NAMALWA (cell line): ENCODE results near the gene USP32.
"Not testable (repeated sequence)": the region's sequence is repeated elsewhere in the genome, so short reads cannot be mapped to it uniquely, and the experiment has no call there.

ENCODE experiments used
- DNase-seq: peaks from one replicate; pipeline ENCODE4 v3.0.0-alpha.2; 2015; ENCODE audit warnings: low spot score

Gene USP32

DNA sequence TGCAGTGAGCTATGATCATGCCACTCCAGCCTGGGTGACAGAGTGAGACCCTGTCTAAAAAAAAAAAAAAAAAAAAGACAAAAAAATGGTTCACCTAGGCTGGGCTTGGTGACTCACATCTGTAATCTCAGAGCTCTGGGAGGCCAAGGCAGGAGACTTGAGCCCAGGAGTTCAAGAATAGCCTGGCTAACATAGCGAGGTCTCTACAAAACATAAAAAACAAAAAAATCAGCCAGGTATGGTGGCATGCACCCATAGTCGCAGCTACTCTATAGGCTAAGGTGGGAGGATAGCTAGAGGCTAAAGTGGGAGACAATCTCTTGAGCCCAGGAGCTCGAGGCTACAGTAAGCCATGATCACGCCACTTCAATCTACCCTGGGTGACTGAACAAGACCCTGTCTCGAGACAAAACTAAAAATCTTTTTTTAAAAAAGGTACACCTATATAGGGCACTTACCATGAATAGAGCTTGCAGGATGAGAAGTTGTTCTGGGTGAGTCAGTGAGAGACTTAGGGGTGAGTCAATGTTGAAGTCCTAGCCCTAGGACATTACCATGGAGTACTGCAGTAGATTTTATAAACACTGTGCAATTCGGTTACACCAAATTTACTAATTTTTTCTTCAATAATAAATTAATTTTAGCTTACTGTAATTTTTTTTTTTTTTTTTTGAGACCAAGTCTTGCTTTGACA is 19.0 kb downstream of the USP32 start:
- DNase-seq: no peak

DNA sequence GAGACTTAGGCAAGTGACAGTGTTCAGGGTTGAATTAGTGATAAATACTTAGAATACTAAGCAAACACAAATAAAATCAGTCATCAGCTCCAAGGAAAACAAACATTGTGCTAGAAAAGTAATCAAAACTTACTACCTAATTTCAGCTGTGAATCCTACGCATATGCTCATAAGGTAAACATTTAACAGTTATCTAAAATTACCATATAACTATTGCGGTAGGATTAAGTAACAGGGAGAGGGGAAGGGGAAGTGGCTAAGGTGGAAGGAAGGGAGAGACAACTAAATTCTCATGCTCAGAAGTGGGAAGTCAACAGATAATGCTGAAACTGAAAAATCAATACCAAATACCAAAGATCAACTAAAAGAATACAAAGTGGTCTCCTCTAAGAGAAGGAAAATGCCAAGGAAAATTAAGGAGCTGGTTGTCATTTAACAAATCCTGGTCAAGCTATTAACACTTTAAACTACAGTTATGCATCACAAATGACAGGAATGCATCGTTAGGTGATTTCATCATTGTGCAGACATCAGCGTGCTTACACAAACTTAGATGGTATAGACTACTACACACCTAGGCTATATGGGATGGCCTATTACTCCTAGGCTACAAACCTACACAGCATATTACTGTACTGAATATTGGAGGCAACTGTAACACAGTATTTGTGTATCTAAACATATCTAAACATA is 20.0 kb downstream of the USP32 start:
- DNase-seq: no peak

DNA sequence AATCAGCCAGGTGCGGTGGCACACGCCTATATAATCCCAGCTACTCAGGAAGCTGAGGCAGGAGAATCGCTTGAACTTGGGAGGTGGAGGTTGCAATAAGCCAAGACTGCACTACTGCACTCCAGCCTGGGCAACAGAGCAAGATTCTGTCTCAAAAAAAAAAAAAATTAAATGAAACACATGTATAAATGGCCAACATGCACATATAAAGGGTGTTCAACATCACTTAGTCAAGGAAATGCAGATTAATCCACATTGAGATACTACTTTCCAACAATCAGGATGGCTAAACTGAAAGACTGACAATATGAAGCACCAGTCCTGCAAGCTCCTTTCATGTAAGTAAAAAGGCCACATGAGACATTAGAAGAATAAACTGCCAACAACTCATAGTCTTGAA is 20.5 kb downstream of the USP32 start:
- no peak for DNase-seq

DNA sequence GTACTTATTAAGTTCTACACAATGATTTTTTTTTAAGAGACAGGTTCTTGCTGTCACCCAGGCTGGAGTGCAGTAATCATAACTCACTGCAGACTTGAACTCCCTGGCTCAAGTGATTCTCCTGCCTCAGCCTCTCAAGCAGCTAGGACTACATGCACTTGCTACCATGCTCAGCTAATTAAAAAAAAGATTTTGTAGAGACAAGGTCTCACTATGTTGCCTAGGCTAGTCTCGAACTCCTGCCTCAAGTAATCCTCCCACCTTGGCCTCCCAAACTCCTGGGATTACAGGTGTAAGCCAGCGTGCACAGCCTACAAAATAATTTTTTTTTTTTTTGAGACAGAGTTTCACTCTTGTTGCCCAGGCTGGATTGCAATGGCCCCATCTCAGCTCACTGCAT is 22.2 kb downstream of the USP32 start:
- no peak for DNase-seq

DNA sequence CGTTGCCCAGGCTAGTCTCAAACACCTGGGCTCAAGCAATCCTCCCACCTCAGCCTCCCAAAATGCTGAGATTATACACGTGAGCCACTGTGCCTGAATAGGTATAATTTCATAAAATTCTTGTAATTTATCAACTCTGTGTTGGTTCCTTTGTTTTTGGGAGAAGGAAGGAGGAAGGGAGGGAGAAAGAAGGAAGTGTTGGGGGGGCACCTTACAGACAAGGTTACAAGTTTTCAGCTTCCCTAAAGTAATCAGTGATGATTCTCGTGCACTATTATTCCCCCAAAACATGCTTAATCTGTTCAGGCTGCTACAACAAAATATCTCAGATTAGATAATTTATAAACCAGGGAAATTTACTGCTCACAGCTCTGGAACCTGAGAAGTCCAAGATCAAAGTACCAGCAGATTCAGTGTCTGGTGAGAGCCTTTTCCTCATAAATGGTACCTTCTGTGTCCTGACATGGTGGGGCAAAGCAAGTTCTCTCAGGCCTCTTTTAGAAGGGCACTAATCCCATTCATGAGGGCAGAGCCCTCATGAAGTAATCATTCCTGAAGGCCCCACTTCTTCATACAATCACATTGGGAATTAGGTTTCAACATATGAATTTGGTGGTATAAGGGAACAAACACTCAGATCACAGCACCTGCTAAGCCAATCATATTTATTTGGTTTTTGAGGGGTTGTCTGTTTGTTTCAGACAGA is 28.1 kb downstream of the USP32 start:
- DNase-seq: no peak

DNA sequence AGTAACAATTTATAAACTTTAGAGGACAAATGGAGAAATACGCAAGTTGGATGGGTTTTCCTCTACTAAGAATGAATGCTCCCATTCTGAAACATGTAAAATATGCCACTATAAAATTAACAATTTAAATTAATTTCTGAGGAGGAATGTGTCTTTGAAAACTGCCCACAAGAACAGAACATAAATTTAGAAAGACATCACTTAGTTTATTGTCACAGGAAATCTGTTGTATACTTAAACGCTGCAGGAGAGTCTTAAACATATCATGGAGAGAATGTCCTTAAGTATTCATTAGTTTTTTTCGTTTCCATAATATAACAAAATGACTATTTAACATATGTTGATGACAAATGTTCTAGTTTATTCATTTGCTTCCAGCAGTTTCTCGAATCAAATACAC is 29.6 kb downstream of the USP32 start:
- no peak for DNase-seq

DNA sequence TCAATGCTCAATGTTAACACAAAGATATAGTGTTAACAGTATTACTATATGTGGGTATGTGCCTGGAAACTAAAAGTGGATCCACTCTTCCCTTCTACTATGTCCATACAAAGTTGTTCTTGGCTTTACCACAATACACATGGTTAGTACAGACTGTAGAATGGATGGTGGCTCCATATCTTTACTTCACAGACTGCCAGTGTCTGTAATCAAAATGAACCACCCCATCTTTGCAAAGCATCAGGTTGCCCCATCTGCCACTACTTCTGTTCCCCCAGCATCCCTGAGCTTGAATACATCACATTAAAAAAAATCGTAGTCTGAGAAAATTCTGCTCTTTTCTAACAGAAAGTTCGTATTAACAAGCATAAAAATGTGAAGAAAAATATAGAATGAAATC is 30.0 kb downstream of the USP32 start:
- DNase-seq: no peak

DNA sequence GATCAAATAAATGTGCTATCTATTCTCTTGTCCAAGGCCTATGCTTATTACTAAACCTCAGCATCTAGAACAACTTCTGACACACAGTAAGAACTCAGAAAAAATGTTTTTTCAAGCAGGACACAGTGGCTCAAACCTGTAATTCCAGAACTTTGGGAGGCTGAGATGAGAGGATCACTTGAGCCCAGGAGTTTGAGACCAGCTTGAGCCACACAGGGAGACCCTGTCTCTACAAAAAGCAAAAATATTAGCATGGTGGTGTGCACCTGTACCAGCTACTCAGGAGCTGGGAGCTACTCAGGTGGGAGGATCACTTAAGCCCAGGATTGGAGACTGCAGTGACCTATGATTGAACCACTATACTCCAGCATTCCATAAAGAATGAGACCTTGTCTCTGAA is 32.5 kb downstream of the USP32 start:
- DNase-seq: no peak

DNA sequence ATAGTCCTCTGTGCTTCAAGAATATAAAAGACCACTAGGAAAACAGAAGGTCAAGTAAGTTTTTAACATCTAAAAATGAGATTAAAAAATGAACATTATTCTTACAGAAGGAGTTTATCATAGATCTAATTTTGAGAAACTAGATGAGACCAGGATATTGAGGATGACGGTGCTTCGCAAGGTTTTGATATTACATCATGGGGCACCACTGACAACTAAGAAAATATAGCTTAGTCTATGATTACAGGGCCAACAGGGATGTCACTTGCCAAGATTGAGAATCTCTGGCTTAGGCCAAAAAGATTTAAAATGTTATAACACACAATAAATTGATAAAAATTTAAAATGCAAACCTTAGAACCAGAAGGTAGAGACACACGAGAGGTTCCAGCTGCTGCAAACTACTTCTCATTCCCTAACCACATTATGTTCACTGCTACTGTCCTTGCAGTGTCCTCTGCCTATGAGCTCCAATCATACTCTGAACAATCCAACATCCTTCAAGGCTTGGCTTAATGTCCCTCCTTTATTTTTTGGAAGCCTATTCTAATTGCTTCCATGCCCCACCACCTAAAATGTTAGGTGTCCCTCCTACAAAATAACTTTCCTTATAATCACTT is 33.2 kb downstream of the USP32 start:
- no peak for DNase-seq

DNA sequence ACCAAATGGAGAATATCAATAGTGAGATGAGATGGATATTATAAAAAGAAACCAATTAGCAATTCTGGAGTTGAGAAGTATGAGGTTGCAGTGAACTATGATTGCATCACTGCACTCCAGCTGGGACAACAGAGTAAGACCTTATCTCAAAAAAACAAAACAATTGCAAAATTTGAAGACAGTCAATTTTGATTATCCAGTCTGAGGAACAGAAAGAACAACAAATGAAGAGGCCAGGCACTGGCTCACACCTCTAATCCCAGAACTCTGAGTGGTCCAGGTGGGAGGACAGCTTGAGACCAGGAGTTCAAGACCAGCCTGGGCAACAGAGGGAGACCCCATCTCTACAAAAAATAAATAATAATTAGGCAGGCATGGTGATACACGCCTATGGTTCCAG is 35.0 kb downstream of the USP32 start:
- no peak for DNase-seq

DNA sequence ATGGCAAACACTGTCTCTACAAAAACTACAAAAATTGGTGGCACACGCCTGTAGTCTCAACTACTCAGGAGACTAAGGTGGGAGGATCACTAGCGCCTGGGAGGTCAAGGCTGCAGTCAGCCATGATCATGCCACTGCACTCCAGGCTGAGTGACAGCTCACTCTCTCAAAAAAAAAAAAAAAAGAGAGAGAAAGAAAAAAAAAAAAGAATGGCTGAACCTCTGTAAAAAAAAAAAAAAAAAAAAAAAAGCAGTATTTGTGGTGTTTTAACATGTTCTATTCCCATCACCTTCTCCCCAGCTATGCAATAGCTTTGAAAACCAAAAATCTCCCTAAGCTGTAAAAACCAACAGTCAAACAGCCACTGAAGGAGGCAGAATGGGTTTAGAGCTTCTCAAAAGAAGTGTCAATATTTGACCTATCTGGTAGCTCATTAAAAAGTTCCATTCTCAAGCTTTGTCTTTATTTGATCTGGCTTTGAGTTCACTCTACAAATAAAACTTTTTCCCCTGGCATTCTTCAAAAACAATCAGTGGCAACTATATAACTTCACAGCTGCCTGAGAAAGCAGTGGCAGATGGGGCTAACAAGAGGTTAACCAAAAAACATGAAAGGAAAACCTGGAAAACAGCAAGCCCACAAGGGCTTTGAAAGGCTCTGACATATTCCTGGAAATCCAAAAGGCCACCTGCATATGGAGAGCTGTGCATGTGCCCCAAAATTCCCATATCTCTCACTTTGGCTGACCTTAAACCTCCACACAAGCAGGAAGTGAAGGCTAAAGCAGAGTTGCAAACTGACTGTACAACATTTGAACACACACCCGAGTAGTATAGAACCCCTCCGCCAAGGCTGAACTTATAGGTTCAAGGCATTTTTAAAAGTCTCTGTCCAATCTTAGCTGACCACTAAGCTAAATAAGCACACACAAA is 36.0 kb downstream of the USP32 start:
- no peak for DNase-seq

DNA sequence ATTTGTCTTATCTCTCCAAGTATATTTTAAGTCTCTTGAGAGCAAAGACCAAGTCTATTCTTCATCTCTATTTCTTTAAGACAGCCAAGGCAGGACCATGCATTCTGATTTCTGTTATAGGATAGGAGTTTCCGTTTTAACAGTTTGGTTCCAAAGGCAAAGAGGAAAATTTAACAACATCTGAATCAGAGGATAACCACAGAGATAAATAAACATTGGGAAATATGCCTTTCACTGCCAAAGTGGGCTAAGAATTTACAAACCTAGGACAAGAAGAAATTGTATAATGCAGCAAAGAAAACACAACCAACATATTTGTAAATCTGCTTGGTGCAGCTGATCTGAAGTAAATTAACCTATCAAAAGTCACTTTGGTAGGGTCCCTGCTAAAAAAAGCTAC is 37.7 kb downstream of the USP32 start:
- no peak for DNase-seq

DNA sequence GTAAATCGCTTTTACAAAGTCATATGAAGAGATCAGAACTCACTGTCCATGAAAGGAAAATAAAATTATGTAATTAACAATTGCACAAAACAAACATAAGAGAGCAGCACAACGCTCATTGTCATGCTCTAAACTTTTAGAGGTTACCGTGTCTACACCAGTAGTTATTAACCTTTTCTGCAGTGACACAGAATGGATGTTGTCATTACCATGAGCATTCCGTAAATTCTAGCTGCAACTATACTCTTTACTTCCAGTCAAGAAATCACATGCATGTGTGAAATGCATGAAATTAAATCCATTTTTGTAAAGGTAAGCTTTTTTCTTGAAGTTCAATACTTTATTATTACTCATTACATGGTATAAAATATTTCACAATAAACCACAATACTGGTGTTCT is 38.2 kb downstream of the USP32 start:
- DNase-seq: no peak

DNA sequence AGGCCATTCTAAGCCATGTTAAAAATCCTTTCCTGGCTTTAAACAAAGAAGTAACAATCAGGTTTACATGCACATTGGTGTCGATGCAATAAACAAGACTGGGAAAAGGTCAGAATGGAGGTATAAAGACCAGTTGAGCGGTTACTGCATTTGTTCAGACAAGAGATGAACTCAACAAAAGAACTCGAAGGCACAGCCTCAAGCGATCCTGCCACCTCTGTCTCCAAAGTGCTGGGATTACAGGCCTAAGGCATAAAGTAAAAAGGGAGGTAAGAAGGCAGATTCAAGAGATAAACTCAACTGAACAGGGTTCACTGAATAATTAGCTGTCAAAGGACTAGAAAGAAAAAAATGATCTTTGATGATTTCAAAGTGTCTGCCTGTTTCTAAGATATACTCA is 39.4 kb downstream of the USP32 start:
- DNase-seq: no peak

DNA sequence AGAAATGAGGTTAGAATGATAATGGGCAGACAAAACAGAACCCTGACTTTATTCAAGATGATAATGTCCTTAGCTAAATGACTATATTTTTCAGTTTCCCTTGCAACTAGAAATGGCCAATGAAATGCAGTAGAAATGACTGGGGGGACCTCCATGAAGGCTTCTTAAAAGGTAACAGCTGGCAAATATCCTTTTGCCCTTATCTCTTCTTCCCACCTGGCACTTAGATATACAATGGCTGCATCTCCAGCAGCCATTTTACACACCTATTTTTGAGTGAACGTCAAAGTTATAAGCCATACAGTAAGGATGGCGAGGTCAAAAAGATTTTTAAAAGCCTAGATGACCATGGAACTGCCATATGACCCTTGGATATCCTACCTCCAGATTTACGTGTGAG is 39.9 kb downstream of the USP32 start:
- DNase-seq: no peak

DNA sequence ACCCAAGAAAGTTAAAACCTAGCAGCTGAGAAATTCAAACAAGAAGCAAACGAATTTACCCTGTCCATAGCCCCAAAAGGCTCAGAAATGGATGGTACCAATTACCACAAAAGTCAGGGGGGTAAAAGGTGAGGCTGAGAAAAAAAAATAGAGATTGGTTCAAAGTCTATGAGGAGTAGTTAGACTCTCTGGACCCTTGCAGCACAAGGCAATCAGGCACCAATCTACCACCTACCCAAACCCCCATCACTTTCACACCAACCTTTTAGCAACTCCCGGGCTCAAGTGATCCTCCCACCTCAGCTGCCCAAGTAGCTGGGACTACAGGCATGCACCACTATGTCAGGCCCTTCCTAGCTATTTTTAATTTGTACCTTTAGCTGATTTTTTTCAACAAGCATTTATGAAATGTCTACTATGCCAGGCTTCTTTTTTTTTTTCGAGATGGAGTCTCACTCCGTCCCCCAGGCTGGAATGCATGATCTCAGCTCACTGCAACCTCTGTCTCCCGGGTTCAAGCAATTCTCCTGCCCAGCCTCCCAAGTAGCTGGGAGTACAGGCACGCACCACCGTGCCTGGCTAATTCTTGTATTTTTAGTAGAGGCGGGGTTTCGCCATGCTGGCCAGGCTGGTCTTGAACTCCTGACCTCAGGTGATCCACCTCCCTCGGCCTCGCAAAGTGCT is 40.8 kb downstream of the USP32 start:
- DNase-seq: no peak

DNA sequence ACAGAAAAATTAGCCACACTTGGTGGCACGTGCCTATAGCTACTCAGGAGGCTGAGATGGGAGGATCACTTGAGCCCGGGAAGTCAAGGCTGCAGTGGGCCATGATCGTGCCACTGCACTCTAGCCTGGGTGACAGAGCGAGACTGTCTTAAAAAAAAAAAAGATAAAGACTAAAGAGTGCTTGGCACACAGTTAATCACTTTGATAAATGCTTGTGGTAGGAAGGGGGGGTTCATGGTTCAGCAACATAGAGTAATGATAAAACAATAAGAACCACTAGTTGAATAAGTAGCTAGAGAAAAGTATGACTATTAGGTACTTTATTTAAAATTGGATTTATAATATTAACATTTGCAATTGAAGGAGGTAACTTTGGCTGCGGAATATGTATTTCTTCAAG is 43.3 kb downstream of the USP32 start:
- DNase-seq: no peak

DNA sequence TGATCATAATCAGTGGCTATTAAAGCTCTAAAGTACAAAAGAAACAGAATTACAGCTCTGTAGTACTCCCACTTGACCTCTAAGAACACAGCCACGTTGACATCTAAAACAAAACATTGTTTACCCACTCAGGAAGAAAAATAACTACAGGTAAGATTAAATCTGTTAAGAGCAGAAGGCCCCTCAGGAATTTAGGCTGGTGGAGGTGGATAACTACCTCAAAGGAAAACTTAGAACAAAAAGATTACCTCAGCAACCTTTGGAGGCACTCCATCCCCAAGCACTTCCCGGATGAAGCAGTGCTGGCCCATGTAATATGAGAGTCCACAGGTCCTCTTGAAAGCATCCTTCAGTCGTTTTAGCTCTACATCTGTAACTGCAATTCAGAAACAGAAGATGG is 46.7 kb downstream of the USP32 start:
- DNase-seq: no peak

DNA sequence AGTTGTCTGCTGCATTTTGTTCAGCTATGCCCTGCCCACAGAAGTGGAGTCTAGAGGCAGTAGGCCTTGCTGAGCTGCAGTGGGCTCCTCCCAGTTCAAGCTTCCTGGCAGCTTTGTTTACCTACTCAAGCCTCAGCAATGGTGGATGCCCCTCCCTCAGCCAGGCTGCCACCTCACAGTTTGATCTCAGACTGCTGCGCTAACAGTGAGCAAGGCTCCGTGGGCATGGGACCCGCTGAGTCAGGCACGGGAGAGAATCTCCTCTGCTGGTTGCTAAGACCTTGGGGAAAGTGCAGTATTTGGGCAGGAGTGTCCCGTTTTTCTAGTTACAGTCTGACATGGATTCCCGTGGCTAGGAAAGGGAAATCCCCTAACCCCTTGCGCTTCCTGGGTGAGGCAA is 49.4 kb downstream of the USP32 start:
- DNase-seq: not testable (repeated sequence)

DNA sequence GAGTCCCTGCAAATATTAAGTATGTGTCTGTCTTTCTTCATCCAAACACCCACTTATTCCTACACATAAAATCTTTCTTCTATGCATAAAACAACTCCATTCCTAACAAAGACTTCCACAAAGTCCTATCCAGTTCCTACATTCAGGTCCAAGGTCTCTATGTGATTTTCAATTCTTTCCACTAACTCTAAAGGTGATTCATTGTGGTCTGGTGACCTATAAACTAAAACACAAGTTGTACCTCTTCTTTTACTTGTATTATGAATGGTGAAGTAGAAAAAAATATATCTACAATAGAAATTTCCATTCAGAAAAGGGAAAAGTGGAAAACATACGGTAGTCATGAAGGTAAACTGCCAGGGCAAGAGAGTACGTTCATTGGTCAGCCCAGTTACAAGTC is 56.6 kb downstream of the USP32 start:
- DNase-seq: no peak

DNA sequence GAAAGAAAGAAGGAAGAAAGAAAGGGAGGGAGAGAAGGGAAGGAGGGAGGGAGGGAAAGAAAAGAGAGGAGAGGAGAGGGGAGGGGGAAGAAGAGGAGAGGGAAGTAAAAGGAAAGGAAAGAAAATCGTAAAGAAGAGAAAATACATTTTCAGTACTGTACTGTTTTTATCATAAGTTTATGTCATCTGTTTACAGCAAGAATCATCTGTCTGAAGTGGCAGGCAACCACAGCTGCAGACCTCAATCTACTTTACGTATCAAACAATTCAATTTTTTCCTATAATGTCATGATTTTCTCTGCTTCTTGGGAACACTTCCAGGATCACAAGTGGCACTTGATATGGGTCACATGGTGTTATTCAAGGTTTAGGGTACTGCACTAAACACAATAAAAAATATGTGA is 58.3 kb downstream of the USP32 start:
- DNase-seq: no peak
